Neural cell (in vitro differentiated cells): Measurements from ENCODE around the gene NPHP4. TPM values are rescaled to one million over a fixed set of nuclear protein-coding genes. Genes with fewer than 3 reads are reported as not detected.

Source experiments
- H2AFZ ChIP-seq: fragments of 200-600, 300-800 bp; sonication (generic), shearing (Covaris generic); 2 replicates; pipeline ENCODE4 v1.6.0; 2014; ENCODE audit warnings: low read depth, mild to moderate bottlenecking, antibody characterized with exemption, low read length, moderate library complexity
- H3F3A ChIP-seq: fragments of 200-600 bp; shearing (Covaris generic); 2 replicates; pipeline ENCODE4 v1.6.1; 2016; ENCODE audit warnings: mild to moderate bottlenecking, moderate library complexity, mixed read lengths, antibody characterized with exemption, low read length; ENCODE audit not compliant: insufficient read depth, poor library complexity, severe bottlenecking
- H3K27ac ChIP-seq: fragments of 200-600, 300-800 bp; sonication (generic), shearing (Covaris generic); 2 replicates; pipeline ENCODE4 v1.5.1; 2014; ENCODE audit warnings: mild to moderate bottlenecking, low read length, moderate library complexity
- H3K27me3 ChIP-seq: fragments of 300-800, 200-600 bp; sonication (generic), shearing (Covaris generic); 2 replicates; pipeline ENCODE4 v1.6.0; 2014; ENCODE audit warnings: mild to moderate bottlenecking, low read depth, low read length, moderate library complexity; ENCODE audit not compliant: insufficient read depth
- H3K36me3 ChIP-seq: fragments of 300-800, 200-600 bp; sonication (generic), shearing (Covaris generic); 2 replicates; pipeline ENCODE4 v1.5.1; 2014; ENCODE audit warnings: mild to moderate bottlenecking, antibody characterized with exemption, low read length, moderate library complexity; ENCODE audit not compliant: insufficient read depth
- H3K4me2 ChIP-seq: fragments of 300-800, 200-600 bp; sonication (generic), shearing (Covaris generic); 2 replicates; pipeline ENCODE4 v1.6.0; 2014; ENCODE audit warnings: mild to moderate bottlenecking, low read length
- H3K4me3 ChIP-seq: fragments of 300-800, 200-600 bp; sonication (generic), shearing (Covaris generic); 2 replicates; pipeline ENCODE4 v1.5.1; 2014; ENCODE audit warnings: mild to moderate bottlenecking, low read length, moderate library complexity
- H3K79me2 ChIP-seq: fragments of 200-600 bp; shearing (Covaris generic); replicated peaks from 2 replicates; pipeline ENCODE4 v1.6.0; 2014; ENCODE audit warnings: mild to moderate bottlenecking, low read length, moderate library complexity; ENCODE audit not compliant: insufficient read depth
- H3K9ac ChIP-seq: fragments of 300-800, 200-600 bp; sonication (generic), shearing (Covaris generic); 2 replicates; pipeline ENCODE4 v1.6.1; 2016; ENCODE audit warnings: mild to moderate bottlenecking, low read length, mixed read lengths
- H3K9me2 ChIP-seq: fragments of 200-600 bp; shearing (Covaris generic); 2 replicates; pipeline ENCODE4 v1.6.1; 2016; ENCODE audit warnings: mild to moderate bottlenecking, low read length, mixed read lengths; ENCODE audit not compliant: insufficient read depth
- H3K9me3 ChIP-seq: fragments of 200-600, 300-800 bp; sonication (generic), shearing (Covaris generic); 2 replicates; pipeline ENCODE4 v1.6.1; 2016; ENCODE audit warnings: mild to moderate bottlenecking, mixed run types, low read length, moderate library complexity, mixed read lengths
- H4K20me1 ChIP-seq: fragments of 200-600 bp; shearing (Covaris generic); 2 replicates; pipeline ENCODE4 v1.6.1; 2016; ENCODE audit warnings: mild to moderate bottlenecking, mixed run types; ENCODE audit not compliant: insufficient read depth
- CTCF ChIP-seq: fragments of 450-650 bp; IDR thresholded peaks from 2 replicates; pipeline ENCODE4 v1.5.1; 2014; ENCODE audit warnings: antibody characterized with exemption, mild to moderate bottlenecking, moderate library complexity; ENCODE audit not compliant: poor library complexity, severe bottlenecking
- EP300 ChIP-seq: fragments of 450-650 bp; conservative IDR thresholded peaks from 2 replicates; pipeline ENCODE4 v1.6.1; 2014; ENCODE audit warnings: antibody characterized with exemption, mild to moderate bottlenecking, moderate library complexity; ENCODE audit not compliant: poor library complexity, severe bottlenecking
- EZH2 ChIP-seq: fragments of 200-600, 300-800 bp; shearing (Covaris generic), sonication (generic); IDR thresholded peaks from 2 replicates; pipeline ENCODE4 v1.6.1; 2014; ENCODE audit warnings: antibody characterized with exemption, low read length, borderline replicate concordance, mild to moderate bottlenecking; ENCODE audit not compliant: insufficient read depth, poor library complexity, severe bottlenecking
- POLR2AphosphoS5 ChIP-seq: IDR thresholded peaks from 2 replicates; pipeline ENCODE4 v1.6.1; 2012
- RAD21 ChIP-seq: fragments of 450-650 bp; conservative IDR thresholded peaks from 2 replicates; pipeline ENCODE4 v1.6.1; 2014; ENCODE audit warnings: antibody characterized with exemption, mild to moderate bottlenecking, moderate library complexity
- REST ChIP-seq: IDR thresholded peaks from 2 replicates; pipeline ENCODE4 v1.6.1; 2012; ENCODE audit warnings: borderline replicate concordance
- SMC3 ChIP-seq: fragments of 450-650 bp; conservative IDR thresholded peaks from 2 replicates; pipeline ENCODE4 v1.6.1; 2014; ENCODE audit warnings: antibody characterized with exemption, mild to moderate bottlenecking, moderate library complexity; ENCODE audit not compliant: poor library complexity
- TAF1 ChIP-seq: IDR thresholded peaks from 2 replicates; pipeline ENCODE4 v1.6.1; 2012; ENCODE audit warnings: low read depth
- polyA plus RNA-seq: library from polyadenylated mRNA; depleted of rRNA; stranded (reverse); fragments of >200 nt; gene quantifications from 2 replicates; pipeline ENCODE4 v1.2.3, GENCODE V29; 2014

NPHP4 gene
- polyA plus RNA-seq, 1 donor from 2014 or later = 17.1 TPM

- H3K27me3 ChIP-seq = no peaks in the 10 kb centered on the region
Measured at GRCh38 chr1:5901150-5901549, 91.1 kb downstream of the NPHP4 start.

DNA sequence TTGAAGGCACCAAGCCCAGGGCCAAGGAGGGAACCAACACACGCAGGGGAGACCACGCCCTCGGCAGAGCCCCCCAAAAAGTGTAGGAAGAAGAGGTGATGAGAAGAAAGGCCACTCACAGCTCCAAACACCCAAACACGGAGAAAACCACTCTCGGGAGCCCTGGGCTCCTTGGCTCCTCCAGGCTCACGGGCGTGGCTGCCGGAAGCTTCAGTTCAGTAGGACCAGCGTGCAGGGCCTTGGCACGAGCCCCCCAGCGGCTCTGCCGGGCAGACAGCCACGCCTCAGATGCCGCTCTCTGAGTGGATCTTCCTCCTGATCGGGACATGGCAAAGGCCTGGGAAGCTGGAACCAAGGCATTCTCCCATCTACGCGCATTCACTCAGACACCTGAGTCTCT, 94.0 kb downstream of the NPHP4 start:
- Histone ChIP-seq H3K27ac (no peak overlapping the region), H2AFZ (no peak overlapping the region), H3K27me3 (no peaks in the 10 kb centered on the region), H3K4me3 (no peak overlapping the region), H3K4me2 (no peak overlapping the region), H3K79me2 (no peaks in the 10 kb centered on the region), H3K36me3 (no peaks in the 10 kb centered on the region), H3F3A (no peaks in the 10 kb centered on the region), H3K9ac (no peak overlapping the region), H4K20me1 (no peaks in the 10 kb centered on the region), H3K9me2 (no peaks in the 10 kb centered on the region), H3K9me3 (no peaks in the 10 kb centered on the region)
- TF ChIP-seq CTCF (no peak), EZH2 (no peak), EP300 (no peak), TAF1 (no peak), SMC3 (no peak), RAD21 (no peak)

More at GRCh38 chr1:5901150-5901549, 91.1 kb downstream of the NPHP4 start:
- Histone ChIP-seq H4K20me1 (no peaks in the 10 kb centered on the region), H3K9me3 (no peaks in the 10 kb centered on the region), H3K4me3 (no peak overlapping the region), H3K4me2 (no peak overlapping the region), H3K79me2 (no peaks in the 10 kb centered on the region), H3K9ac (no peak overlapping the region), H3K9me2 (no peaks in the 10 kb centered on the region), H2AFZ (no peak overlapping the region), H3K27ac (no peak overlapping the region), H3K36me3 (no peaks in the 10 kb centered on the region), H3F3A (no peaks in the 10 kb centered on the region)
- TF ChIP-seq SMC3 = no peak
- no peak for TF ChIP-seq POLR2AphosphoS5
- no peak for TF ChIP-seq EP300
- no peak for TF ChIP-seq CTCF
- TF ChIP-seq RAD21 = no peak
- TF ChIP-seq REST = no peak
